Esophagus muscularis mucosa (tissue), 3 donors: ENCODE data around the gene RXRA.

Experiments used
- POLR2A ChIP-seq: fragments of 450-650 bp; IDR thresholded peaks from one replicate; pipeline ENCODE4 v1.6.1; 2017; ENCODE audit warnings: antibody characterized with exemption, moderate library complexity, mild to moderate bottlenecking, low read depth
- TF ChIP-seq, protein P1 (sequence below), 3 experiments: fragments of 200-600 bp in 2 of 3; fragments of 450-650 bp in 1 of 3; sonication (generic) in 2 of 3; IDR thresholded peaks; one replicate each; pipeline ENCODE4 v1.5.1; 2017 to 2019; ENCODE audit warnings: antibody characterized with exemption in 3 of 3, mild to moderate bottlenecking in 2 of 3, moderate library complexity in 1 of 3

DNA sequence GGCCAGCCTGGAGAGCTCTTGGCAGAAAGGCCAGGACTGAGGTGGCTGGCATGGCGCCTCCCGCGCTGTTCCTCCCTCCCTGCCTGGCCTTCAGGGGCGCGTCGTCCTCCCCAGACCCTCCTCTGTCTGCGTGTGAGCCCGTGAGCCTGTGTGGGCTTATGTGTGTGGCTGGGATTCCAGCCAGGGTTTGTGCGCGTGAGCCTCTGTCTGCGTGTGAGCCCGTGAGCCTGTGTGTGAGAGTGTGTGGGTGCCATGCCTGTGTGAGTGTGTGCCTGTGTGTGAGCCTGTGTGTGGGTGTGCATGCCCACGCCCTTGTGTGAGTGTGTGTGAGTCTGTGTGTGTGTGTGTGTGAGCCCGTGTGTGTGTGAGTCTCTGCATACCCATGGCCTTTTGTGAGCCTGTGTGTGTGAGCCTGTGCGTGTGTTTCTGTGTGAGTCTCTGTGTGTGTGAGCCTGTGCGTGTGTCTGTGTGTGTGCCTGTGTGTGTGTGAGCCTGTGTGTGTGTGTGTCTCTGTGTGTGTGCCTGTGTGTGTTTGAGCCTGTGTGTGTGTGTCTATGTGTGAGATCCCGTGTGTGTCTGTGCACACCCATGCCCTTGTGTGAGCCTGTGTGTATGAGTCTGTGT lies 13.0 kb downstream of the RXRA start:
- no peak for TF ChIP-seq POLR2A
- TF ChIP-seq, protein P1, sequence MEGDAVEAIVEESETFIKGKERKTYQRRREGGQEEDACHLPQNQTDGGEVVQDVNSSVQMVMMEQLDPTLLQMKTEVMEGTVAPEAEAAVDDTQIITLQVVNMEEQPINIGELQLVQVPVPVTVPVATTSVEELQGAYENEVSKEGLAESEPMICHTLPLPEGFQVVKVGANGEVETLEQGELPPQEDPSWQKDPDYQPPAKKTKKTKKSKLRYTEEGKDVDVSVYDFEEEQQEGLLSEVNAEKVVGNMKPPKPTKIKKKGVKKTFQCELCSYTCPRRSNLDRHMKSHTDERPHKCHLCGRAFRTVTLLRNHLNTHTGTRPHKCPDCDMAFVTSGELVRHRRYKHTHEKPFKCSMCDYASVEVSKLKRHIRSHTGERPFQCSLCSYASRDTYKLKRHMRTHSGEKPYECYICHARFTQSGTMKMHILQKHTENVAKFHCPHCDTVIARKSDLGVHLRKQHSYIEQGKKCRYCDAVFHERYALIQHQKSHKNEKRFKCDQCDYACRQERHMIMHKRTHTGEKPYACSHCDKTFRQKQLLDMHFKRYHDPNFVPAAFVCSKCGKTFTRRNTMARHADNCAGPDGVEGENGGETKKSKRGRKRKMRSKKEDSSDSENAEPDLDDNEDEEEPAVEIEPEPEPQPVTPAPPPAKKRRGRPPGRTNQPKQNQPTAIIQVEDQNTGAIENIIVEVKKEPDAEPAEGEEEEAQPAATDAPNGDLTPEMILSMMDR (IDR thresholded peaks at IDR 0.05) = no peak
